GM12891 (cell line): ENCODE results near the gene HENMT1.

Experiments used
- POLR2A ChIP-seq: IDR thresholded peaks from 2 replicates; pipeline ENCODE4 v1.6.1; 2011; ENCODE audit warnings: low read depth, low read length, control low read depth
- POLR2AphosphoS5 ChIP-seq: IDR thresholded peaks from 2 replicates; pipeline ENCODE4 v1.6.1; 2011; ENCODE audit warnings: low read depth, low read length, control low read depth
- POU2F2 ChIP-seq: IDR thresholded peaks from 2 replicates; pipeline ENCODE4 v1.6.1; 2011; ENCODE audit warnings: low read depth, mild to moderate bottlenecking, control low read depth, low read length, moderate library complexity
- TAF1 ChIP-seq: IDR thresholded peaks from 2 replicates; pipeline ENCODE4 v1.6.1; 2011; ENCODE audit warnings: low read depth, low read length, control low read depth

- TF ChIP-seq POLR2A (no peak), POLR2AphosphoS5 (no peak), POU2F2 (no peak), TAF1 (no peak)
Observed at GRCh38 chr1:108686614-108687313, 25.9 kb upstream of the HENMT1 start.
